Stimulated activated CD8-positive, alpha-beta memory T cell treated with anti-CD3 and anti-CD28 coated beads, Interleukin-12 subunit alpha, Interleukin-12 subunit beta, amount 100 ng/mL, for 24 hours (primary cell): ENCODE results near the gene SHLD1.
"Not testable (repeated sequence)": the region's sequence is repeated elsewhere in the genome, so short reads cannot be mapped to it uniquely, and the experiment has no call there.

Source experiments
- DNase-seq: peaks from one replicate; pipeline ENCODE4 v3.0.0-alpha.2; 2020; ENCODE audit errors: extremely low read depth

The SHLD1 gene

DNA sequence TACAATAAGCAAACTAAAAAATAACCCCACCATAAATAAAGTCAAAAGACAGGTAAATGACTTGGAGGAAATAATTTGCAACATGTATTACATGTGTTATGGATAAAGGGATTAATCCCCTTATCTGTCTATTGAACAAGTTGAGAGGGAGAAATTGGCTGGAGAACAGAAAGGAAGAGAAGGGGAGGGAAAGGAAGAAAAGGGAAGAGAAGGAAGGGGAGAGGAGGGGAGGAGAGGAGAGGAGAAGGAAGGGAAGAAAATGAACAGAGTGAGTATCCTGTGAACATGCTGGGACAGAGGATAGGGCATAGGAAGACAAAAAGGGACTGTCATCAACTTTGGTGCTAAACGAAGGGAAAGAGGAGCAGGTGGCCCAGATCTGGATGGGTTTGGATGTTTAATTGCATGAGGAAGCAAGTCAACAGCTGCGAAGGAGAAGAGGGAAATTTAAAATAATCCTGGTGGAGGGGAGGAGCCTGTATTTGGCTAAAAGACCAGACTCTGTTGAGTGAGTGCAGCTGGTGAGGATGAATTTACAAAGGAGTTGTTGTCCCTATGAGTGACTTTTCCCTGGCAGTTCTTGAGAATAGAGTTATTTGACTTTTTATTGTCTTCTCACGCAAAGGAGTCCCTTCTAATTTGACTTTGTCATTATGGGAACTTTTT lies 14.2 kb upstream of the SHLD1 start:
- no peak for DNase-seq

DNA sequence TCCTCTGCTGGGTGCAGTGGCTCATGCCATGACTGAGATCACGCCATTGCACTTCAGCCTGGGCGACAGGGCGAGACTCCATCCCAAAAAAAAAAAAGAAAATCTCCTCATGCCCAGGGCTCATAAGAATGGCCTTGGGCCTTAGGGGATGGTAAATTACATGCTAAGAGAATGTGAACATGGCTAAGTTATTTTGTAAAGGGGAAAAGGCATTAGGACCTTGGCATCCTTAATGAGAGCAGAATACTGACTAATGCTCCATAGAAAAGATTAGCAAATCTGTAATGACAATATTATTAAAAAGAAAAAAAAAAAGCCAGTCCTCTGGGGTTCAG lies 12.6 kb upstream of the SHLD1 start:
- no peak for DNase-seq

DNA sequence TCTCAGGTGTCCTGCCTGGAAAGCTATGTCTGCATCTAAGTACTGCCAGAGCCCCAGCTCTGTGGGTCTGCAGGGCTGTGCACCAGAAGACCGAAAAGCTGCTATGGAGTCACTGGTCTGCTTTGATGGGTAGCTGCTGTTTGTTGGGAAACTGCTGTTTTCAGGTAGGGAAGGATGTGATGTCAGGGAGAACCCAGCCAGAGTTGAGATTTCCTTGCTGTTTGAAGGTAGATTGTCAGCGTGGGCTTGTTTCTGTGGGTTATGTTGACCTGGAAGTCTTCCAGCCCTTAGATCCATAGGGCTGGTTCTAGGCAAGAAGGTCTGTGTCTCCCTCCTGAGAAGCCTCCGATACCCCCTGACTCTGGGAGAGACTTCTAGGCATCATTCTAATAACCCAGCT lies 12.2 kb upstream of the SHLD1 start:
- no peak for DNase-seq

- DNase-seq: not testable (repeated sequence)
Observed at GRCh38 chr20:5740643-5741042, 9.6 kb upstream of the SHLD1 start.

- no peak for DNase-seq
Observed at GRCh38 chr20:5741089-5741488, 9.1 kb upstream of the SHLD1 start.

GRCh38 chr20:5742041-5742440 lies 8.2 kb upstream of the SHLD1 start:
- no peak for DNase-seq

DNA sequence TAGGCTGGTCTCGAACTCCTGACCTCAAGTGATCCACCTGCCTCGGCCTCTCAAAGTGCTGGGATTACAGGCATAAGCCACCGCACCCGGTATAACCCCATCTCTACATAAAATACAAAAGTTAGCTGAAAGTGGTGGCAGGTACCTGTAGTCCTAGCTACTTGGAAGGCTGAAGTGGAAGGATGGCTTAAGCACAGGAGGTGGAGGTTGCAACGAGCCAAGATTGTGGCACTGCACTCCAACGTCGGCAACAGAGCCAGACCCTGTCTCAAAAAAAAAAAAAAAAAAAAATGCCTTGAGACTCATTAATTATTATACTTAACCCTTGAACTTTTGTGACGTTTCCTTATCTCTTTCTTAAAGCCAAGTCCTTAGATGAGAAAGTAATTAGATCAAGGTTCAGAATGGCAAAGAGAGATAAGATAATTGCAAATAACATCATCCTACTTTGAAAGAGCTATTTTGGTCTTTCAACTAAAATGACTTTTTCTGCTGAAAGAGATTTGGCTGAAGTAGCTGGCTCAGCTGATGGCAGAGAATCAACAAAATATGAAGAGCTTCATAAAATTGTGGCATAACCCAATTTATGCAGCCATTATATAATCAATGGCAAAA lies 4.7 kb upstream of the SHLD1 start:
- DNase-seq: no peak

GRCh38 chr20:5746064-5746463 lies 4.1 kb upstream of the SHLD1 start:
- DNase-seq: no peak

DNA sequence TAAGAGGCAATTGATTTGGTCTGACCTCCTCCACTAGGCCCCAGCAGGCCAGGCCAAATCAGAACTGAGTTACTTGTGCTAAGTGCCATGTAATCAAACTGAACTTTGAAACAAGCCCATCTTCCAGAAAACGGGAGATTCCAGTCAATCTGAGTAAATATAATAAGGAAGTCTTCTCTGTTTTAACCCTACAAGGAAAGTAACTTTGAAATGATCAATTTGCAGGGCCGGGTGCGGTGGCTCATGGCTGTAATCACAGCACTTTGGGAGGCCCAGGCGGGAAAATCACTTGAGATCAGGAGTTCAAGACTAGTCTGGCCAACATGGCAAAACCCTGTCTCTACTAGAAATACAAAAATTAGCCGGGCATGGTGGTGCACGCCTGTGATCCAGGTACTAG lies 2.0 kb upstream of the SHLD1 start:
- DNase-seq: no peak

GRCh38 chr20:5749512-5749951 lies 669 bp upstream of the SHLD1 start:
- not testable (repeated sequence) for DNase-seq

GRCh38 chr20:5751856-5752255 lies 1.7 kb downstream of the SHLD1 start:
- DNase-seq: no peak

DNA sequence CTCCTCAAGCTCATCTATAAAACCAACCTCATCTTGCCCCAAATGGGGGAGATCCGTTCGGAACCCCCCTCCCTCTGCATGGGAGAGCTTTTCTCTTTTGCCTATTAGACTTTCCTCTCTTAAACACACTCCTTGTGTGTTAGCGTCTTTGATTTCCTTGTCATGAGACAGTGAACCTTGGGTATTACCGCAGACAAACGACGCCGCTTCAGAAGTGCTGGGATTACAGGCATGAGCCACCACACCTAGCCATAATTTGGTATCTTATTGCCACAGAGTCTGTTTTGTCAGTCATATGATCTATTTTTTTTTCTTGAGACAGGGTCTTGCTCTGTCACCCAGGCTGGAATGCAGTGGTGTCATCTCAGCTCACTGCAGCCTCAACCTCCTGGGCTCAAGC lies 3.6 kb downstream of the SHLD1 start:
- no peak for DNase-seq

DNA sequence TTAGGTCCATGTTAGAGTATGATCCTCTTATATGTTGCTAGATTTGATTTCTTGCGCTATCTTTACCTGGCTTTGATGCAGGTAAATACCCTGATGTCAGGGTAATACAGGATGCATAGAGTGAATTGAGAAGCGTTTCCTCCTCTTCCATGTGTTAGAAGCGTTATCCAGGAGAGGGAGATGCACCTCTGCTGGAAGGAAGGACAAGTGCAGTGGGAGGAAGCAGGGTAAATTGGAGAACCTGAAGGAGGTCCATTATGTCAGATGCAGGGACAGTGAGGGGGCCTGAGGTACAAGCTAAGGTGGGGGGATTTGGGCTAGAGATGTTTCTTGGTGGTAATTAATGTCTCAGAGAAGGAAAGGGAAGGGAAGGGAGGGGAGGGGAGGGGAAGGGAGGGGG lies 7.7 kb downstream of the SHLD1 start:
- no peak for DNase-seq

DNA sequence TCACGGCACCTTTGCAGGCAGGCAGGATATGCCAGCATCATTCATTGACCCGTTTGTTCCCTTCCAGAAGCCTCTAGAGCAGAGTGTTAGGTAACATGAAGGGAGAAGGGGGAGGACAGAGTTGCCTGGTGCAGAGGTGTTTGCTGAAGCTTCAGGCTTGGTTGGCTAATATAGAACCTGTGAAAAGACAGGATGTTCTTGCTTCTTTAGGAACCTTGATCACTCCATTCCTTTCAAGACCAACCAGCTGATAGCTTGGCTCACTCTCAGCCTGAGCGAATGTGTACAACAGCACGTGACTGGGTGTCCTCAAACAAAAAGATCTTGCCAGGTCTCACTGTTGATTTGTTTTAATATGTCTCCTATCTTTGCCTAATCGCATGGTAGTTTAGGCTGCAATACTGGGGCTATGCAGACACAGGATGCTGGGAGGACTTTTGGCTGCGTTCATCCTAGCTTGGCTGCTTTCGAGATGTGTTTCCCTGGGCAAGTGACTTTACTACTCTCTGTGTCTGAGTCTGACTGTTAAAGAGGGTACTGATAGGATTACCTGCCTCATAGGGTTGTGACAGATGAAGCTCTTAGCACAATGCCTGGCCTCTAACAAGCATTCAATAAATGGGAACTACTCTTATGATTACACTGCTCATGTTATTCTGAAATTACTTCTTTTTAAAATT lies 16.0 kb downstream of the SHLD1 start:
- no peak for DNase-seq

GRCh38 chr20:5767493-5768098 lies 17.4 kb downstream of the SHLD1 start:
- DNase-seq: no peak

GRCh38 chr20:5770231-5770986 lies 20.2 kb downstream of the SHLD1 start:
- no peak for DNase-seq

- DNase-seq: no peak
Observed at GRCh38 chr20:5770987-5771318, 20.8 kb downstream of the SHLD1 start.

GRCh38 chr20:5772704-5773103 lies 22.5 kb downstream of the SHLD1 start:
- no peak for DNase-seq

DNA sequence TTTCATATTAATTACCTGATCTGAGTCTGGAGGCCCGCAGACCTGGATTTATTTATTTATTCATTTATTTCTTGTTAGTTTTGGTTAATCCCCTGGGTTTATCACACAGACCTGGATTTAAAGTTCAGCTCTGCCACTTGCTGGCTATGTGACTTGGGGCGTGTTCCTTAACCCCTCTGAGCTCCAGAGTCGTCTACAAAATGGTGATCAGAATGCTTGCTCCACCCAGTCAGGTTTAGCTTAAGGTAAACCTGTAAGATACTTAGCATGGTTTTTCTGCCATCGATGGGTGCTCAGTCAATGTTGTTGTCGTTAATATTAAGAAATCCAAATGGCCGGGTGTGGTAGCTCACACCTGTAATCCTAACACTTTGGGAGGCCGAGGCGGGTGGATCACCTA lies 23.4 kb downstream of the SHLD1 start:
- no peak for DNase-seq

DNA sequence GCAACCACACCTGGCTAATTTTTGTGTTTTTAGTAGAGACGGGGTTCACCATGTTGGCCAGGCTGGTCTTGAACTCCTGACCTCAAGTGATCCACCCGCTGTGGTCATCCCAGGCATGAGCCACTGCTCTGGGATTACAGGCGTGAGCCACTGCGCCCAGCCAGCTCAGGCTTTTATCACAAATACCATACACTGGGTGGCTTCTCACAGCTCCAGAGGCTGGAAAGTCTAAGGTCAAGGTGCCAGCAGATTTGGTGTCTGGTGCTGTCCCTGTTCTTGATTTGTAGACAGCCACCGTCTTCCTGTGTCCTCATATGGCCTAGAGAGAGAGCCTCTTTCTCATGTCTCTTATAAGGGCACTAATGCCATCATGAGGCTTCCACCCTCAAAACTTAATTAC lies 25.9 kb downstream of the SHLD1 start:
- DNase-seq: no peak

- no peak for DNase-seq
Observed at GRCh38 chr20:5779071-5779900, 29.1 kb downstream of the SHLD1 start.

- DNase-seq: no peak
Observed at GRCh38 chr20:5780846-5781217, 30.6 kb downstream of the SHLD1 start.
